Dermis microvascular lymphatic vessel endothelial cell (primary cell): Measurements from ENCODE around the gene ACTR1A. TPM values are rescaled to one million over a fixed set of nuclear protein-coding genes. Genes with fewer than 3 reads are reported as not detected.
"Not testable (repeated sequence)": the region's sequence is repeated elsewhere in the genome, so short reads cannot be mapped to it uniquely, and the experiment has no call there.

Experiments
- DNase-seq, 2 donors: peaks; one replicate each; pipeline versions ENCODE4 v3.0.0 to v3.0.0-alpha.2; 2010; ENCODE audit warnings: low read depth in 2 of 2
- total RNA-seq: library from RNA; depleted of rRNA; stranded (reverse); fragments of >200 nt; gene quantifications from 2 replicates; pipeline ENCODE4 v1.2.1, GENCODE V29; 2014

ACTR1A gene
- total RNA-seq, 1 donor from 2014 or later = 143 TPM

GRCh38 chr10:102454662-102455487, 47.6 kb downstream of the ACTR1A start:
- not testable (repeated sequence) for DNase-seq

- DNase-seq = no peak
Observed at GRCh38 chr10:102453502-102453901, 49.0 kb downstream of the ACTR1A start.

DNA sequence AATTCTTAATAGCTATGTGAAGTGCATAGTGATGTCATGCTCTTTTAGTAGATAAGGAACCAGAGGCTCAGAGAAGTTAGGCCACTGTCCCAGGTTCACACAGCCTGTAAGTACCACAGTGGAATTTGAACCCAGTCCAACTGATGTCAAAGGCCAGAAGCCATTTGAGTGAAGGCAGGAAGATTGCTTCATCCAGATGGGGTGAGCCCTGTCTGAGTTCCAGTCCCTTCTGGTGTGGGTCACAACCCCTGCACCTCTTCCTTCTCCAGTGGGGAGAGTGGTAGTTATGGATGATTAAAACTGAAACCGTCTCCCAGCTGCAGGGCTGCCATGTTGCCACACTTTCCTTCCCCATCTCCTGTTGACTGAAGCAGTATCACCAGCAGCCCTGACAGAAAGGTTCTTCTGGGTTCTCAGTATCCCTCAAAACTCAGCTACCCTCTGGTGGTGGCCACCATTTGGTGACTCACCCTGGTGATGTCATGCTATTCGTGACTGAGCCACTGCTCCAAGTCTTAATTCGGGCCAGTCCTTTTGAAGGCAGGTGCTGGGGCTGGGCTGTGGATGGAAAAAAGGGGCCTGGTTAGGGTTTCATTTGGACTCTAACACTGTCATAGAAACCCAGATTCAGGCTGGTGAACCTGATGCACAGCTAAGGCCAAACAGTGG, 49.7 kb downstream of the ACTR1A start:
- peak in 1 of 2 donors; percentile 28 for DNase-seq

DNA sequence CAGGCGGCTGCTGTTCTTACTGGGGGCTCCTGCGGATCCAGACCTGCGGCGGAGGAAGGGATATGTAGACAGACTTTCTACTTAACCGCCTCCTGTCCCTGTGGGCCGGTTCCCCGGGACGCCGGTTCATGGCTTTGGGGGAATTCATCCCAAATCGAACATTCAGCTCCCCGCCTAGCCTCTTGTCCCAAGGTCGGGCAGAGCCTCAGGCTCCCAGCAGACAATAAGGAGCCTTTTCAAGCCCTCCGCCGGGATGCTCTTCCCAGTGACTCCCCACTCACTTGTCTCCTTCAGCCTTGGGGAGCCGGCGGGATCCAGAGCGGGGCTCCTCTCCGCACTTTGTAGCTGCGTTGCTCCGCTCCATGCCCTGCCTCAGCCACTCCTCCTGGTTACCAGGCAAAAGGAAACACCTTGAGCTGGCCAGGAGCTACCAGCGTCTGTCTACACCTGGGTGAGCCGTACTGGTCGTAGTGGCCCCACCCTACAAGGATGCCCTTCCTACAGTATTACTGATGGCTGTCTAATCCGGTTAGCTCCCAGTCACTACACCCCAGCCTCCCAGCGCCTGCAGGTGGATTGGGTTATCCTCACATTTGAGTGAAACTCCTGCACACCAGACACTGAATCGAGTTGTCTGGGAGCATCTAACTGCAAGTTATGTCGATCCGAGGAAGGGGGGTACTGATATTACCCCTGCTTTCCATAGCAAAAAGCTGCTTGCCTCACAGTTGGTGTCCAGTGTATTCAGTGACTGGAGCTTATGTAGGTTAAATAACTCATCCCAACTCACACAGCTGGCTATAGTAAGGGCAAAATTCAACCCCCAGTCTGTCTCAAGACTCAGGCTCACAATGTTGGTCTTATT, 51.2 kb downstream of the ACTR1A start, which contains the start of gene C10orf95:
TSS of gene C10orf95 (minus strand) at position 439 of the 865 bp plus-strand sequence. CDS start 450 bp downstream, outside the sequence.
- no peak for DNase-seq

DNA sequence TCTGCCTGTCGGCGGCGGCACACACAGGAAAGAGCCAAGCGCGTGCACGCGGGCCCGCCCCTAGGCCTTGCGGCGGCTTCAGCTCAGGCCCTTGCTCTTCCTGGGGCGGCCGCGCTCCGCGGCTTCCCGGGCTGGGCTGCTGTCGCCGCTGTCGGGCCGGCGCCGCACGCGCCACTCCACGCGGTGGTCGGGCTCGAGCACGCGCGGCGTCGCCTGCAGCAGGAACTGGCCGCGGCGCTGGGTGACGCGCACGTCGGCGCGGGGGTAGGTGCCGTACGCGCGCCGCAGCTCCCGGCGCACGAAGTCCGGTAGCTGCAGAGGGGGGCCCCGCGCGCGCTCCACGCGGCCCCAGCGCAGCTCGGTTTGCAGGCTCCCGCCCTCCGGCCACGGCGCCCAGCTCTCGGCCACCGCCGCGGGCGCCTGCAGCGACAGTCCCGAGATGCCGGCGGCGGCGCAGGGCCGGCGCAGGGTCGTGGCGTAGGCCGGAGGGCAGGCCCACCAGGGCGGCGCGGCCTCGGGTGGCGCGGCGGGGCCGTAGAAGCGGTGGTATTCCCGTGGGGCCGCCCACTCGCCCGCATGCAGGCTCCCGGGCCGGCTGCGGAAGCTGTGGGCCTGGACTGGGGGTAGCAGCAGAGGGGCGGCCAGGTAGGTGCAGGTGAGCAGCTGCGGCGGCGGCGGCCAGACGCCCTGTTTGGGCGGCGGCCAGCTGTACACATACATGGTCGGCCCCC, 52.0 kb downstream of the ACTR1A start:
- DNase-seq = peak; percentile 61 to 87

DNA sequence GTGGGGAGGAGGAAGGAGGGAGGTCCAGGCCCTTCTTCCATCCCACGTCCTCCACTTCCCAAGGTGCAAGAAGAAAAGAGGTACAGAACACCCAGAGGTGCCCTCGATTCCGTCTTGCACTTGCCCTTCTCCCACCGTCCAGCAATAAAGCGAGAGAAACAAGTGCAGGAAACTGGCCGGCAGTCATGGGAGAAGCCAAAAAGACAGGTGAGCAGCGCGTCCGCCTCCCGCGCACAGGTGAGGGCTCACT, 52.5 kb downstream of the ACTR1A start:
- no peak for DNase-seq

DNA sequence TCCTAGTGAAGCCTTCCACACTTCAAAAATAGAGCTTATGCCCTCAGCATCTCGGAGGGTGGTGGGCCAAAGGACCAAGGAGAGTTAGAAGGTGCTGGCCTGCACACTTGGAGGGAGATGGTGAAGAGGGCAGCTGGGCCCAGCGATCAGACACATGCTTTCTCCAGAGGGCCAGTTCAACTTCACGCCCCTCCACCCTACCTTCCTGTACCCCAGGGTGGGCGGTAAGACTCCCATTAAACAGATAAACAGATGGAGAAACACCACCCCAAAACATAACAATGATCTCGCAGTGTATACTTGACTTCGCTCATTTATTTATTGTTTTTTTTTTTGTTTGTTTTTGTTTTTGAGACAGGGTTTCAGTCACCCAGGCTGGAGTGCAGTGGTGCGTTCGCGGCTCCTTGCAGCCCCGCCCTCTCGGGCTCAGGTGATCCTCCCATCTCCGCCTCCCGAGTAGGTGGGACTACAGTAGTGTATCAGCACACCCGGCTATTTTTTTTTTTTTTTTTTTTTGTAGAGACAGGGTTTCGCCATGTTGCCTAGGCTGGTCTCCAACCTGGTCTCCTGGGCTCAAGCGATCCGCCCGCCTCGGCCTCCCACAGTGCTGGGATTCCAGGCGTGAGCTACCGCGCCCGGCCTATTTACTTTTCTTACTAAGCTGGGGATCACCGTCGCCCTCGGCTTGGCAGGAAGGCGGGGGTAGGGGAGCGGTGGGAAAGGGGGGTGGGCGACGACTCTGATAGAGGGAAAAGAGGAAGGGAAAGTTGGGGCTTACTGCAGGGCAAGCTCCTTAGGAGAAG, 53.0 kb downstream of the ACTR1A start:
- peak in 1 of 2 donors; percentile 58 for DNase-seq

GRCh38 chr10:102444851-102445250, 57.7 kb downstream of the ACTR1A start:
- no peak for DNase-seq

DNA sequence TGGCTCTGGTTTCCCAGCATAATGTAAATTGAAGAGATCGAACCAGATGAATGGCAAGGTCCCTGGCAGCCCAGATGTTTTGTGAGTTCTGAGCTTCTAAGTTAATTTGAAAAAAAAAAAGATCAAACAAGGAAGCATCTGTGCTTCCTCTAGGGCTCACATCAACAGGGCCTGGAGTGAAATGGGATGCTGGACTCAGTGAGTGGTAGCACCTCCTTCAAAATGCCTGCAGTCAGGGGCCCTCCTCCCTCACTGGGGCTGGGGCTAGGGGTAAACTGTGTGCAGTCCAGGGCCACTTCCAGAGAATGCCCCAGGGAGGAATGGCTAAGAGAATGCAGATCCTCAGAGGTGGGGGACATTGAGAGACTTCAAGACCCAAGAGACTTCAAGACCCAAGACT, 64.1 kb downstream of the ACTR1A start:
- DNase-seq = no peak

- DNase-seq = no peak
Observed at GRCh38 chr10:102437515-102437914, 65.0 kb downstream of the ACTR1A start.

- DNase-seq = no peak
Observed at GRCh38 chr10:102436312-102436711, 66.2 kb downstream of the ACTR1A start.

DNA sequence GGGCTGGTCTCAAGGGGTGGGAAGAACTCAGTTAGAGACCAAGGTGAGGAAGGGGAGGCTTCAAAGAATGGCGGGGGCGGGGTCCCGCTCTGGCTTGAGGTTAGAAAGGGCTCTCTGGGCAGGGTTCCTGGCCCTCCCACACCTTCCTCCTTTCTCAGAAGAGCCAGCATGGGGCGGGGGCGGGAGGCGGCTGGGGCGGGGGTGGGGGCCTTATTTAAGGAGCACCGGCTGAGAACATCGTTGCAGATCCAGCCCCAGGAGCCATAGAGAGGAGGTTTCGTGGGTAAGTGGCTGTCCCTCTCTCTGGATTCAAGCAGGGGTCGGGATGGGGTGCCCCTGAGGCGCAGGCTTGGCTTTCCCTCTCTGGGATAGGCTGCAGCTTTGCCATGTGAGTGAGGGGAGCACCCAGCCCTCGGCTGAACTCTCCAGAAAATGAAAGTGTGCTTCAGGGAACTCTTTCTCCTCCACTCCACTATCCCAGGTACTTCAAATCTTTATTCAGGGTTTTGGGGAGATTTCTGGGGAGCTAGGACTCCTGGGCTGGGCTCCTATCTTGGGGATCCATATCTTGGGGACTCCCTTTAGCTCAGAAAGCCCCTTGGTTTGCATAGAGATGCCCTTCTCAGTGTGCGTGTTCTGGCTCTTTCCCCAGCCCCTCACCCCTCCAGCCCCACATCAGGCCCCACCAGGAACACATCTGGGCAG, 66.8 kb downstream of the ACTR1A start:
- DNase-seq = no peak

- DNase-seq = no peak
Observed at GRCh38 chr10:102435133-102435497, 67.4 kb downstream of the ACTR1A start.

DNA sequence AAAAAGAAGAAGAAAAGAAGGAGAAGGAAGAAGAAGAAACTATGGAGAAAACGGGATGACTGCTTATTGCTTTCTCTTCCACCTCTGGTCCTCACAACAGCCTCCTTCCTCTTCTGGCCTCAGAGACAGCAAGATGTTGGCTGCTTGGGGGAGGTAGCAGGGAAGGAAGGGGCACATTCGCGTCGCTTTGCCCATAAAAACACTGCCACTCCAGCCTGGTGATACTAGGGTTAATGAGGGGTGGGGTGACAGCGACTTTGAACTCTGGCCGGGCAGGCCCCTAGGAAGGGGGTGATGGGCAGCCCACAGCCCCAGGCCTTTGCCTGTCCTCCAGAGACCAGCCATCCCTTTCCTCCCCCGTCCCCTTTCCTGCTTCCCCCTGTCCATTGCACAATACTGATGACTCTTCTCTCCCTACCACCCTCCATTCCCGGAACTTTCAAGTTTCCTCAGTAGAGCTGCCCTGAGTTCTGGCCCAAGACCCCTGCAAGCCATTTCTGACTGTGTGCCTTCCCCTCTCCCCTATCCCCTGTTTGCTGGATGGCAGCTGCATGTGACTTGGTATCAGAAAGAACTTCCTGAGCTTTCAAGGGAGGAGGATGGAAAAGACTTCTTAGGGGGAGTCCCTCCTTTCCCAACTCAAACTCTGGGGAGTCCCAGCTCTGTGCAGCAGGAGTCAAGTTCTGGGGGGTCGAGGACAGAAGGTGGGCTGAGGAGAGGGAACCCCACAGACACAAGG, 67.9 kb downstream of the ACTR1A start:
- no peak for DNase-seq

- DNase-seq = no peak
Observed at GRCh38 chr10:102433619-102434046, 68.9 kb downstream of the ACTR1A start.

GRCh38 chr10:102432162-102432950, 70.2 kb downstream of the ACTR1A start, which contains the start of gene CUEDC2:
CUEDC2 (minus strand) TSS chr10:102432574; CDS start chr10:102425188, 7,386 bp downstream.
- DNase-seq = peak; percentile 78 to 94

- no peak for DNase-seq
Observed at GRCh38 chr10:102431452-102432124, 70.9 kb downstream of the ACTR1A start.

DNA sequence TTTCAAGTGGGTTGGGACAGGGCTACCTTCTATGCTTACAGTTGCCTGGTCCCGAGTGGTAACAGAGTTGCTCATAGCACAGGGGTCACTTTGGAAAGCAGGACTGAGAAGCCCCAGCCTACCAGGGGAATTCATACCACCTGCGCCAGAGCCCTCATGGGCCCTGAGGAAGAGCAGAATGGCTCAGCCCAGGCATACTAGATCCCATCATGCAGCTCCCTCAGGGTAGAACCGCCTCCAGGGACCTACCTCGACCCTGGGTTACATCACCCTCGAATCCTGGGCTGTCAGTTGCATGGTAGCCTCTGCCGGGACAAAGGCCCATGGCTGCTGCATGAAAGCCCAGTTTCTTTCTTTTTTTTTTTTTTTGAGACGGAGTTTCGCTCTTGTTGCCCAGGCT, 73.0 kb downstream of the ACTR1A start:
- DNase-seq = no peak
